Mesendoderm (in vitro differentiated cells): ENCODE measurements around the gene DHX40. TPM values are rescaled to one million over a fixed set of nuclear protein-coding genes. Genes with fewer than 3 reads are reported as not detected.
"Not testable (repeated sequence)": the region's sequence is repeated elsewhere in the genome, so short reads cannot be mapped to it uniquely, and the experiment has no call there.

Experiments used
- DNase-seq: peaks from one replicate; pipeline ENCODE4 v3.0.0; 2013
- H2AK5ac ChIP-seq: 2 replicates; pipeline ENCODE4 v1.6.1; 2013; ENCODE audit warnings: low read length, inconsistent platforms
- H2BK120ac ChIP-seq: 2 replicates; pipeline ENCODE4 v1.6.1; 2013; ENCODE audit warnings: low read depth, mild to moderate bottlenecking, low read length, moderate library complexity, mixed read lengths
- H2BK15ac ChIP-seq: replicated peaks from 2 replicates; pipeline ENCODE4 v1.6.1; 2013; ENCODE audit warnings: low read depth, mild to moderate bottlenecking, moderate library complexity
- H2BK5ac ChIP-seq: 2 replicates; pipeline ENCODE4 v1.6.1; 2013; ENCODE audit warnings: low read length, inconsistent platforms
- H3K18ac ChIP-seq: 2 replicates; pipeline ENCODE4 v1.6.1; 2013; ENCODE audit warnings: mild to moderate bottlenecking, low read length, mixed read lengths
- H3K23ac ChIP-seq: one replicate; pipeline ENCODE4 v1.6.1; 2013; ENCODE audit warnings: low read length
- H3K27ac ChIP-seq: 2 replicates; pipeline ENCODE4 v1.5.1; 2013; ENCODE audit warnings: low read depth, mild to moderate bottlenecking, inconsistent platforms, low read length, moderate library complexity
- H3K27me3 ChIP-seq: 2 replicates; pipeline ENCODE4 v1.6.1; 2013; ENCODE audit warnings: low read length, control low read depth, mild to moderate bottlenecking, inconsistent platforms; ENCODE audit not compliant: insufficient read depth, poor library complexity
- H3K36me3 ChIP-seq: 2 replicates; pipeline ENCODE4 v1.6.1; 2013; ENCODE audit warnings: low read length, inconsistent platforms; ENCODE audit not compliant: control insufficient read depth, insufficient read depth
- H3K4ac ChIP-seq: one replicate; pipeline ENCODE4 v1.6.1; 2013; ENCODE audit warnings: low read depth, mild to moderate bottlenecking, low read length, moderate library complexity
- H3K4me1 ChIP-seq: 2 replicates; pipeline ENCODE4 v1.6.1; 2013; ENCODE audit warnings: low read depth, low read length, inconsistent platforms; ENCODE audit not compliant: control insufficient read depth
- H3K4me2 ChIP-seq: 2 replicates; pipeline ENCODE4 v1.6.1; 2013; ENCODE audit warnings: low read length
- H3K4me3 ChIP-seq: 2 replicates; pipeline ENCODE4 v1.5.1; 2013; ENCODE audit warnings: mild to moderate bottlenecking, low read length
- H3K56ac ChIP-seq: one replicate; pipeline ENCODE4 v1.6.1; 2013; ENCODE audit warnings: low read length
- H3K79me1 ChIP-seq: 2 replicates; pipeline ENCODE4 v1.6.1; 2013; ENCODE audit warnings: low read length, inconsistent platforms
- H3K79me2 ChIP-seq: 2 replicates; pipeline ENCODE4 v1.6.1; 2013; ENCODE audit warnings: mild to moderate bottlenecking, low read length; ENCODE audit not compliant: control insufficient read depth, insufficient read depth
- H3K9ac ChIP-seq: 2 replicates; pipeline ENCODE4 v1.6.1; 2013; ENCODE audit warnings: low read length, inconsistent platforms
- H4K5ac ChIP-seq: one replicate; pipeline ENCODE4 v1.6.1; 2013; ENCODE audit warnings: low read length
- H4K8ac ChIP-seq: one replicate; pipeline ENCODE4 v1.6.1; 2013; ENCODE audit warnings: low read depth, mild to moderate bottlenecking, control low read depth, low read length, moderate library complexity
- WGBS: extraction: QIAGEN DNeasy Blood & Tissue Kit; methylation state at CpG from one replicate; pipeline ENCODE4 v1.1.7; 2013; ENCODE audit warnings: low lambda C conversion rate, missing lambda C conversion rate; ENCODE audit not compliant: insufficient coverage; ENCODE audit errors: extremely low coverage; 5-methylcytosine and 5-hydroxymethylcytosine counted together
- small RNA-seq: library from polyadenylated mRNA; stranded (forward); fragments of <200 nt; extraction: miRNeasy Mini kit (QIAGEN cat#:217004); gene quantifications from one replicate; pipeline ENCODE3, GENCODE V24; 2013; ENCODE audit not compliant: insufficient read depth

DHX40 gene

GRCh38 chr17:59652119-59652518 lies 86.7 kb downstream of the DHX40 start:
- Histone ChIP-seq H3K4me1 (no peaks in the 10 kb centered on the region), H3K27me3 (no peaks in the 10 kb centered on the region), H4K8ac (no peak overlapping the region), H3K23ac (no peak overlapping the region), H3K9ac (no peak overlapping the region), H3K79me1 (peaks cover 3% of the 10 kb centered on the region), H2BK120ac (no peak overlapping the region), H2AK5ac (no peak overlapping the region), H3K36me3 (no peaks in the 10 kb centered on the region), H2BK5ac (no peak overlapping the region), H3K4me2 (no peak overlapping the region), H3K4me3 (no peak overlapping the region), H4K5ac (no peak overlapping the region), H3K4ac (no peak overlapping the region), H2BK15ac (no peak overlapping the region), H3K18ac (no peak overlapping the region), H3K79me2 (peaks cover 2% of the 10 kb centered on the region), H3K56ac (no peak overlapping the region), H3K27ac (no peak overlapping the region)
- no peak for DNase-seq
- no CpG with 5 or more reads among the region's 2 CpGs for WGBS

DNA sequence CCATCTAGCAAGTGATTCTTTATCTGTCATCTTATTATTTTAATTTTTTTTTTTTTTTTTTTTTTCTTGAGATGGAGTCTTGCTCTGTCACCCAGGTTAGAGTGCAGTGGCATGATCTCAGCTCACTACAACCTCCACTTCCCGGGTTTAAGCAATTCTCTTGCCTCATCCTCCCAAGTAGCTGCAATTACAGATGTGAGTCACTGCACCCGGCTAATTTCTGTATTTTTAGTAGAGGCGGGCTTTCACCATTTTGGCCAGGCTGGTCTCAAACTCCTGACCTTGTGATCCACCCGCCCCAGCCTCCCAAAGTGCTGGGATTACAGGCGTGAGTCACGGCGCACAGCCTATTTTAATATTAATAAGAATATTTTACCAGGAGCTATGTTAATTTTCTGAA lies 91.2 kb downstream of the DHX40 start:
- H3K27ac ChIP-seq, H3K79me2 ChIP-seq, H3K36me3 ChIP-seq, H3K27me3 ChIP-seq, H3K79me1 ChIP-seq, DNase-seq, H3K18ac ChIP-seq, H2BK5ac ChIP-seq, H3K4me3 ChIP-seq, H3K4ac ChIP-seq, H3K9ac ChIP-seq, H4K8ac ChIP-seq, H2BK15ac ChIP-seq, H3K23ac ChIP-seq, H3K56ac ChIP-seq, H3K4me2 ChIP-seq, H4K5ac ChIP-seq, H2BK120ac ChIP-seq, H3K4me1 ChIP-seq, H2AK5ac ChIP-seq: not testable (repeated sequence)
- WGBS = no CpG with 5 or more reads among the region's 7 CpGs

Small RNA genes within 50 kb of the gene (small RNA-seq; reads per million reads assigned to genes)
- not detected for gene RNU4-13P
